ENCODE measurements around the gene RCBTB1.
"Not testable (repeated sequence)": the region's sequence is repeated elsewhere in the genome, so short reads cannot be mapped to it uniquely, and the experiment has no call there.

GRCh38 chr13:49602615-49603014 lies 17.3 kb upstream of the RCBTB1 start:
- TF ChIP-seq CTCF, POLR2A (IDR thresholded peaks at IDR 0.05): not testable (repeated sequence)
